ENCODE data around the gene CAMSAP2.
"Not testable (repeated sequence)": the region's sequence is repeated elsewhere in the genome, so short reads cannot be mapped to it uniquely, and the experiment has no call there.

Gene CAMSAP2

GRCh38 chr1:200739702-200740570 is 1.2 kb downstream of the CAMSAP2 start:
- DNase-seq, result no peak

- DNase-seq, result no peak
These were observed 2.0 kb downstream of the CAMSAP2 start for GRCh38 chr1:200740571-200741208.

- no peak for DNase-seq
These were observed 3.0 kb downstream of the CAMSAP2 start for GRCh38 chr1:200741551-200742207.

GRCh38 chr1:200744143-200744542 is 5.5 kb downstream of the CAMSAP2 start:
- DNase-seq, result no peak

GRCh38 chr1:200749090-200749489 is 10.4 kb downstream of the CAMSAP2 start:
- no peak for DNase-seq

GRCh38 chr1:200750749-200751148 is 12.1 kb downstream of the CAMSAP2 start:
- not testable (repeated sequence) for DNase-seq

GRCh38 chr1:200751717-200752116 is 13.0 kb downstream of the CAMSAP2 start:
- no peak for DNase-seq

GRCh38 chr1:200753650-200754198 is 15.0 kb downstream of the CAMSAP2 start:
- no peak for DNase-seq

- DNase-seq, result no peak
These were observed 16.8 kb downstream of the CAMSAP2 start for GRCh38 chr1:200755456-200755855.

- DNase-seq, result no peak
These were observed 23.4 kb downstream of the CAMSAP2 start for GRCh38 chr1:200762089-200762488.

- no peak for DNase-seq
These were observed 28.6 kb downstream of the CAMSAP2 start for GRCh38 chr1:200767321-200767720.

- no peak for DNase-seq
These were observed 33.2 kb downstream of the CAMSAP2 start for GRCh38 chr1:200771625-200772555.

GRCh38 chr1:200774311-200774710 is 35.6 kb downstream of the CAMSAP2 start:
- no peak for DNase-seq

GRCh38 chr1:200774735-200775444 is 36.2 kb downstream of the CAMSAP2 start:
- no peak for DNase-seq

GRCh38 chr1:200775850-200776249 is 37.2 kb downstream of the CAMSAP2 start:
- DNase-seq, result no peak

GRCh38 chr1:200776949-200777348 is 38.3 kb downstream of the CAMSAP2 start:
- no peak for DNase-seq

GRCh38 chr1:200778766-200779165 is 40.1 kb downstream of the CAMSAP2 start:
- no peak for DNase-seq

- no peak for DNase-seq
These were observed 40.6 kb downstream of the CAMSAP2 start for GRCh38 chr1:200779326-200779725.

GRCh38 chr1:200780545-200781369 is 42.1 kb downstream of the CAMSAP2 start:
- DNase-seq, result no peak

- DNase-seq, result no peak
These were observed 45.2 kb downstream of the CAMSAP2 start for GRCh38 chr1:200783926-200784325.

GRCh38 chr1:200784576-200784975 is 45.9 kb downstream of the CAMSAP2 start:
- DNase-seq, result no peak
